SK-MEL-5 (cell line): ENCODE results near the gene GRAMD1C. TPM values are rescaled to one million over a fixed set of nuclear protein-coding genes. Genes with fewer than 3 reads are reported as not detected.
A peak's percentile ranks its signal among the peaks of the same experiment; 100 is the strongest.
"Not testable (repeated sequence)": the region's sequence is repeated elsewhere in the genome, so short reads cannot be mapped to it uniquely, and the experiment has no call there.

Experiments
- DNase-seq: peaks from one replicate; pipeline ENCODE4 v3.0.0-alpha.2; 2016; ENCODE audit warnings: low read depth, low spot score
- in situ Hi-C: cut with HindIII; loops from 2 replicates; pipeline ENCODE4 v1.10.0; 2016; ENCODE audit warnings: low sequenced_read_pairs, high pct_unique_total_duplicates, low pct_unique_long_range_greater_than_20kb
- total RNA-seq: library from RNA; depleted of rRNA; stranded (reverse); fragments of >200 nt; shearing (Covaris generic); gene quantifications from 2 replicates; pipeline ENCODE4 v1.2.3, GENCODE V29; 2014

The GRAMD1C gene
- total RNA-seq, 1 experiment from 2014 or later = 4.1 TPM

DNA sequence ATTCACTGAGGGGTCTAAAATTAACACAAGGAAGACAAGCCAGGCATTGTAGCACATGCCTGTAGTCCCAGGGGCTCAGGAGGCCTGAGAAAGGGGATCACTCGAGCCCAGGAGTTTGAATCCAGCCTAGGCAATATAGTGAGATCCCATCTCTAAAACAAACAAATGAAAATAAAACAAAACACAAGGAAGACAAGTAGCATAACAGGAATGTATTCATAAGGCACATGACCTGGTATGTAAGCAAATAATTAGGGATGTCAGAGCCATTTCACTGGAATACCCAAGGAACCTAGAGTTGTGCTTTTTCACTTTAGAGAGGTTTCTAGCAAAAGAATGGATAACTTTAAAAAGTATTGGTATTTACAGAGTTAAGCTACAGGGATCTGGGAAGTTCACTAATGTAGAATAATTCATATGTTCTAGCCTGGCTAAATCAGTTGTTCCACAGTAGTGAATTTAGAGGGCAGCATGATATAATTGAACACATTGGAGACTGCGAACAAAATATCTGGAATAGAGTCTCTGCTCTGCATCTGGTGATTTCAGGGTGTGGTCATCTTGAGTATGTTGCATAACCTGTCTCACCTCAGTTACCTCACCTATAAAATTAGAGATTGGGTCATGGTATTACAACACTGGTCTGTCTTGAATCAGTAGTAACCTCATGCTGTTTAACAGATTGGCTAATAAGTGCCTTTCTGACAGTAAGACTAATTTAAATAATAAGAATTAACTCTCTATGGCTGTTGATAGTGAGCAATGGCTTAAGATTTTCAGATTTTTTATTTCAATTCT lies 9.3 kb downstream of the GRAMD1C start:
- in situ Hi-C loops = no loop called here
- DNase-seq = no peak

DNA sequence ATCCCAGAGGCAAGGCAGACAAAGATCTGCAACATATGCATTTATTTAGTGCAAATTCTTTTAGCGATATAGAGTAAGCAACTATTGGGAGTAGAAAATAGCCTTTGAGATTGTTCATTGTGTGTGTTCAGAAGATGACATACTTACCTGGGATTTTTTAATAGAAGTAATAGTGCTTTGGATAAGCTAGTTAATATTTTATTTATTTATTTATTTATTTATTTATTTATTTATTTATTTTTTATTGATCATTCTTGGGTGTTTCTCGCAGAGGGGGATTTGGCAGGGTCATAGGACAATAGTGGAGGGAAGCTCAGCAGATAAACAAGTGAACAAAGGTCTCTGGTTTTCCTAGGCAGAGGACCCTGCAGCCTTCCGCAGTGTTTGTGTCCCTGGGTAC lies 10.5 kb downstream of the GRAMD1C start:
- DNase-seq, in situ Hi-C loops: not testable (repeated sequence)

DNA sequence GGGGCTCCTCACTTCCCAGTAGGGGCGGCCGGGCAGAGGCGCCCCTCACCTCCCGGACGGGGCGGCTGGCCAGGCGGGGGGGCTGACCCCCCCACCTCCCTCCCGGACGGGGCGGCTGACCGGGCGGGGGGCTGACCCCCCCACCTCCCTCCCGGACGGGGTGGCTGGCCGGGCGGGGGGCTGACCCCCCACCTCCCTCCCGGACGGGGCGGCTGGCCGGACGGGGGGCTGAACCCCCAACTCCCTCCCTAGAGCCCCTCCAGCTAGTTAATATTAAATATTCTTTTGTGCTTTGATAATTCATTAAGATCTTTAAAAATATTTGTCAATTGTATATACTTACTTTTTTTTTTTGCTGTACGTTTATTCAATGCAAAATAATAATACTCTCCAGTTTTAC lies 11.3 kb downstream of the GRAMD1C start:
- in situ Hi-C loops, DNase-seq: not testable (repeated sequence)

DNA sequence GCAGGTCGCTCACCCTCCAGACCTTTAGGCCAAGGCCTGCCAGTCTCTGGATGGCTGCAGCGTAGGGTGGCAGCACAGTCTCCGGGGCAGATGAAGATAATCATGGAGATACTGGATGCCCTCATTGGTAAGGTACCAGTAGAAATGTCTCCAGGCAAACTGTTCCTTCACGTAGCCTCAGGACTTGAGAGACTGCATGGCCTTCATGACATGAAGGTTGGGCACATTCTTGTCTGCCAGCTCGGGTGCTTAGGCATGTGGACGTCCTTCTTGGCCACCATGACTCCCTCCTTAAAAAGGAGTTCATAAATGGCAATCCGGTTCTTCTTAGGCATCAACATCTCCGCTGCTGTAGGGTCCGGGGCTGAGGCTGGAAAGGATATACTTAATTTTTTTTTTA lies 11.8 kb downstream of the GRAMD1C start:
- in situ Hi-C loops, DNase-seq: not testable (repeated sequence)

DNA sequence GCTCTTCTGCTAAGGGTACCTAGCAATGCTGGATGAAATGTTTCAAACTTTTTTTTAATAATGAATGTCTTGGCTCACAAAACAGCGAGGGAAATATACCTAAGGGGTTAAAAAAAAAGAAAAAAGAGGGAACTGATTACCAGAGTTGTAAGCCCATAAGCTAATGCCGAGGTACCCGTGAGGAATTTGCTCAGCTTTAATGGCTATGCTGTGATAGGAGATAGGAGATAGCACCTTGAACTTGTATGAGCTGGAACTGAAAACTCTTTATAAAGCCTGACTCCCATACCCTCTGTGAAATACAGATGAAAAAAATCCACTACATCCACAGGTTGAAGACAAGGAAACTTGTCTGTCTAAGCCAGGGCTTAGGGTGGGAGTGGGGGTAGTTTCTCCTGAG lies 13.9 kb downstream of the GRAMD1C start:
- in situ Hi-C loops = no loop called here
- DNase-seq = no peak

DNA sequence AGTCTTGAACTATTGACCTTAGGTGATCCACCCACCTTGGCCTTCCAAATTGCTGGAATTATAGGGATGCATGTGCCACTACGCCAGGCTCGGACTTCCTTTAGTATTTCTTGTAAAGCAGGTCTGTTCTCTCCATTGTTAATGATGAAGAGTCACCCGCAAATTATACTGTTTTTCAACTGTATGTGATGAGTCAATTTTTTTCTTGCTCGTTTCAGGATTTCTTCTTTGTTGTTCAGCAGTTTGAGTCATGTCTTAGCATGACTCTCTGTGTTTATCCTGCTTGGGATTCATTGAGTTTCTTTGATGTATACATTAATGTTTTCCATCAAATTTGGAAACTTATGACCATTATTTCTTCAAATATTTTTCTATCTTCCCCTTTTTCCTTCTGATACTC lies 28.9 kb downstream of the GRAMD1C start:
- DNase-seq = no peak
- in situ Hi-C loops = no loop called here

DNA sequence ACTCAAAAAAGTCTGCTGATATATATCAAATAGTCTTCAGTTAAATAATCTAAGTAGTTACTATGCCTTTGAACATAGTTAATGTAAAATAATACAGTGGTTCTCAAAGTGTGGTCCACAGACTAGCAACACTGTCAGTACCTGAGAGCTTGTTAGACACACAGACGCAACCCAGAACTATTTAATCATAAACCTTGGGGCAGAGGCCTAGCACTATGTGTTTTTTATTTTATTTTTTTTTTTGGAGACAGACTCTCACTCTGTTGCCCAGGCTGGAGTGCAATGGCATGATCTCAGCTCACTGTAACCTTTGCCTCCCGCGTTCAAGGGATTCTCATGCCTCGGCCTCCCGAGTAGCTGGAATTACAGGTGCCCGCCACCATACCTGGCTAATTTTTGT lies 34.7 kb downstream of the GRAMD1C start:
- no peak for DNase-seq
- in situ Hi-C loops = no loop called here

DNA sequence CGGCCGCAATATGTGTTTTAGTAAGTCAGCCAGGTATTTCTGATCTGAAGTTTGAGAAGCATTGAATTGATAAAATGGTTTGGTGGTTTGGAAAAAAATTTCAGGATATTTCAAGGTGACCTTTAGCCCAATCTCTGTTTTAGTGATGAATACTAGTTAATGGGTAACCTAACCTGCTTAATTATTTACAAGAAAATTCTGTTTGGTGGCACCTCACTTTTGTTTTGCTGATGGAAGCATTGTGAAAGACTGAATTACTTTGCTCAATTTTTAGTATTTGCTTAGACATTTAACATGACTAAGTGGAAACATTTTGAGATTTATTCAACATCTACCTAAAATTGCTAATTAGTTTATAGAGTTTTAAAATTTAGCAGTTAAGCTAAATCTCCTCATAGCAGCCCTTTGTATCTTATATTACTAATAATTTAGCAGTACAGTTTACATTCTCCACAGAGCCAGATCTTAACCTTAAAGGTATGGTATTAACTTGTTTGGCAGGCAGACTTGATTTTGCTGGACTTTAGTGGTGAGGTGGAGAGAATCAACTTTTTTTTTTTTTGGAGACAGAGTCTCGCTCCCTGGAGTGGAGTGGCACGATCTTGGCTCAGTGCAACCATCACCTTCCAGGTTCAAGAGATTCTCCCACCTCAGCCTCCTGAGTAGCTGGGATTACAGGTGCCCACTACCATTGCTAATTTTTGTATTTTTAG lies 35.4 kb downstream of the GRAMD1C start:
- in situ Hi-C loops = no loop called here
- no peak for DNase-seq

DNA sequence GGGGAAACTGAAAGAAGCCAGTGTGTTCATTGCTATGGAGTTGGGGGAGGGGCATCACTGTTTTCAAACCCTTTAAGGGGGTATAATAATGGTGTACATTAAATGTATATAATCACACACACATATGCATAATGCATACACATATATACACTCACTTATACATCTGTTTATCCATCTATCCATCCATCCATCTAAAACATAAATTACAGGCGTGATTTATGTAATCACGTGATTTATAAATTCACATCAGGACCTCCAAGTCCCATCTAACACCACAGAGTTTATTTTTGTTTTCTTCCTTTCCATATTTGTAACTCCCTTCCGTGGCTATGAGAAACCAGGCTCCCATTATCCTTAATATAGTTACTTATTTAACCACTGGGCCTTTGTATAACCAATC lies 39.8 kb downstream of the GRAMD1C start:
- DNase-seq = no peak

DNA sequence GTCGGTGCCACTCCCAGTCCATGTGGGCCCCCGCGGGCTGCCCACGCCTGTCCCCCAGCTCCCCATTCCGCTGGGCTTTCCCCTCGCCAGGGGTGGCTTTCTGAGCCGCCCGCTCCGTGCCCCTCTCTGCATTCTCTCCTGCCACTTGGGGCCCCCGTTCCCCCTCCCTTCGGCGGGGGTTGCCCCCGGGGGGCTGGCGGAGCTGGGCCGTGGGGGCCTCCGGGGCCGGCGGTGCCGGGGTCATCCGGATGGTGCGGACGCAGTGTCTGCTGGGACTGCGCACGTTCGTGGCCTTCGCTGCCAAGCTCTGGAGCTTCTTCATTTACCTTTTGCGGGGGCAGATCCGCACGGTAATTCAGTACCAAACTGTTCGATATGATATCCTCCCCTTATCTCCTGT lies 46.5 kb downstream of the GRAMD1C start:
- DNase-seq = no peak
- in situ Hi-C loops = no loop called here

More for the DNA sequence above, 39.8 kb downstream of the GRAMD1C start:
- in situ Hi-C loops = no loop called here

DNA sequence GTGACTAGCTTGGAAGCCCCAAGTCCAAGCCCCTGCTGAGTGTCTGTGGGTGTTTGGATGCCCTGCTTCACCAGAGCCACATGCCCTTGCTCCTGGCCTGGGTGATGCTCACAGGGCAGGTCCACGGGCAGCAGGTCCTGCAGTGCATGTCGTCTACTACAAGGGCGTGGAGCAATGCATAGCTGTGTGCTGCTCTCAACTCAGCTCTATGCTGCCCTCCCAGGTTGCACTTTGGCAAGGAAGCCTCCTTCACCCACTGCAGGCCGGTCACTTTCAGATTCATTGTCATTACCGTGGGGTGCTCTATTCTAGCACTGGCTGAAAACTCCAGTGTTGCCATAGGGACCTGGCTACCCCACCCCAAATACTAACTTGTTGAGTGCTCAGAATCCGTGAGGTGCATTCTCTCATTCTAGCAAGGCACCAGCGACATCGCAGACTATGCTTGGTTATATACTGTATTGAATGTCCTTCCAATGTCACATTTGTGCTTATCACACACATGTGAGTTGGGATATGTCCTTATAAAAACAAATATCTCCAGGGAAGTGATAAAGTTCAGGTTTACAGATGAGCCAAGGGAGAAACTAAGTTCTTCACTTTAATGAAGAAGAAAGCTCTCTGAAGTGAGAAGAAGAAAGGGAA lies 51.8 kb downstream of the GRAMD1C start:
- peak; percentile 31 for DNase-seq
- in situ Hi-C loops = no loop called here

DNA sequence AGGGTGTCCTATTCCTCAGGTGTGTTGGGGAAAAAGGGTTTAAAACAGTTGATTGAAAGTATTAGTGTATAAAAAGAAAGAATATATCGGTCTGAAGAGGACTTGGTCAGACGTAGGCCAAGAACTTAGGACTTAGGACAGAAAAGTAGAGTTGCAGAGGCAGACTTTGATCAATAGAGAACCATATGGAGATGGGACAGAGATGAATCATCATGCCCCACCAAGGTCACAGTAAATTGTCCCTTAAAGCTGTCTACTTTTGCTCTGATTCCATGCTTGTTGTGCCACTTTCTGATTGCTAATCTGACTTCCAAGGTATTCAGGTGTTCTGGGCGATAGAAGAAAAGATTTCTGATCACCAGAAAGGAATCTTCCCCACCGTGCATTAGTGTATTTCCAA lies 56.3 kb downstream of the GRAMD1C start:
- no peak for DNase-seq
- in situ Hi-C loops = no loop called here

DNA sequence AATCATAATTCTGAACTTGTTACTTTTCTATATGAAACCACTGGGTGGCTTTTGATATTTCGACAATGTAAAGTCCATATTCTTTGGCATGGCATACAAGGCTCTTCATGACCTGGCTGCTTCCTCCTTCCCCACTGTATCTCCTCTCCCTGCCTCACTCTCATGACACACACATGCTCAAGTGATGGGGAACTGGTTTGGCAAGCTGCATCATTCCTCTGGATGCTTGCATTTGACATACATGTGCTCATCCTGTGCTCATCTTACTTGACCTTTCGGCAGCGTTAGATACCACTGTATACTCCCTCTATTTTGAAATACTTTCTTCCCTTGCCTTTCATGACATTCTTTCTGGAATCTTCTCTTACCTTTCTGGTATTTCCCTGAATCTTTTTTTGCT lies 57.4 kb downstream of the GRAMD1C start:
- no peak for DNase-seq
- in situ Hi-C loops = no loop called here

DNA sequence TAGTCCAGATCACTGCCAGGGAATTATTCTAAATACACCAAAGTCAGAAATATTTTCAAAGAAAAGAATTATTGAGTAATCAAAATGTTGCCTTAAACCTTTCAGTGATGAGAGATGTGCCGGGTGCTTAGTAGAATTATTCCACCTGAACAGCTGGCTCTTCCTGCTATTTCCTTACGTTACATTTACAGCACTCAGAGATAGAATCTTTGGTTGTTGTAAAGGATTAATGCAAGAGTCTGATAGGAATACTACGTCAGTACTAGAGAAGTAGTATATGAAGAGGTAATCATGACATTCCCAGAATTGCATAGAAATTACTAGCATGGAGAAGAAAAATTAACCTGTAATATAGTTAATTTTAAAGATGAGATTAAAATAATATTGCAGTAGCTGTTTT lies 58.3 kb downstream of the GRAMD1C start:
- in situ Hi-C loops = no loop called here
- DNase-seq = no peak

DNA sequence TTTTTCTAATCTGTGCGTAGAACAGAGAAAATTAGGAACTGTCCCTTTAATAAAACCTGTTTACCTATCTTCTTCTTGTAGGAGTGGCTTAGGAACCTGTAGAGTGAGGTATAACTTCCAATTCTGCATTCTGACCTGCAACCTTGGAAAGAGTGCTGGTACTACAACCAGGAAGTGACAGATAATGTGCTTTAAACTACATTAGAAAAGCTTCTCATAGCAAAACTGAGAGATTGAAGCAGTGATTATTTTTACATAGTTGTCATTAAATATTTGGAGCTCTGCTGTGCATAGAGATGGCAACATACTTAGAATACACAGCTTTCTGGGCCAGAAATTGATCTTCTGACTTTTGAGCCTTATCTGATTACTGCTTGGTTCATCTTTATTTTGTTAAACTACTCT lies 58.8 kb downstream of the GRAMD1C start:
- in situ Hi-C loops = no loop called here
- DNase-seq = no peak

DNA sequence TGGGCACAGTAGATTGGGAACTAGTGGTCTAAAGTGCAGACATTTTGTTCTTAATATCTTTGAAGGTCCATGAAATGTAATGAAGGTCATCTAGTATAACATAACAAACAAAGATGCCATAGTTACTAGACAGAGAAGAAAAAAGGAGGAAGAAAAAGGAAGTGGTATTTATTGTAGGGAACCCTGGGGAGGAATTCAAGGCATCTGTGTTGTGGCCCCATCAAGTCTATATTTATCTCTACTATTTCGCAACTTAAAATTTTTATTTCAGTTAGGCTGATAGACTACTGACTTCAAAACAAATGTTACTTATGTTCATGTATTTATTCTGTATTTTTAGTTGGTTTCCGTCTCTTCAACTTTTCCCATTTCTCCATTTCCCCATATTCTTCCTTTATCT lies 60.3 kb downstream of the GRAMD1C start:
- DNase-seq = peak; percentile 23

DNA sequence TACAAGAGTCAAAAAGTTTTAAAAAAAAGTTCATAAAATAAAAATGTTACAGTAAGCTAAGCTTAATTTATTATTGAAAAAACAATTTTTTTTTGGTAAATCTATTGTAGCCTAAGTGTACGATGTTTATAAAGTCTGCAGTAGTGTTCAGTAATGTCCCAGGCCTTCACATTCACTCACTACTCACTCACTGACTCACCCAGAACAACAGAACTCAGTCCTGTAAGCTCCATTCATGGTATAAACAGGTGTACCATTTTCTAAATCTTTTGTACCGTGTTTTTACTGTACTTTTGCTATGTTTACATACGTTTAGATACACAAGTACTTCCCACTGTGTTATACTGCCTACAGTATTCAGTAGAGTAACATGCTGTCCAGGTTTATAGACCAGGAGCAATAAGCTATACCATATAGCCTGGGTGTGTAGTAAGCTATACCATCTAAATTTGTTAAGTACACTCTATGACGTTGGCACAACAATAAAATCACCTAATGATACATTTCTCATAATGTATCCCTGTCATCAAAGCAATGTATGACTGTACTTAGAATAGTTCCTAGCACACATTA lies 68.1 kb downstream of the GRAMD1C start:
- DNase-seq = no peak
- in situ Hi-C loops = no loop called here

More for the DNA sequence above, 60.3 kb downstream of the GRAMD1C start:
- in situ Hi-C loops = no loop called here

DNA sequence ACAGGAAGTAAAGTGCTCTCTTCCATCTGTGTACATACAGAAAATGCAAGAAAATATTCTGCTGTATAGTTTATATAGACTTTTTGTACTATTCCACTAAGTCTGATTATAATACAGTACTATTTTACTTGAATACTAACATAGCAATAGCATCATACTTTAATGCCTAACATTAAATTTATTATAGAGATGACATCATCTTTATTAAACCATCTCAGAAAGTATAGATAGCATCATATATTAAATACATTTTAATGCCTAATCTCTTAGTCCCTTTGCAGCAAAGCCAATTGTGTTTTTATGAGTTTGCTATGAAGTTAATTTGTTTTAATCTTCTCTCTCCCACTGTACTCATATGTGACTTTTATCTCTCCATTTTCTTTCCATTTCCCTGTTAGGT lies 69.5 kb downstream of the GRAMD1C start:
- DNase-seq = no peak
- in situ Hi-C loops = no loop called here
